Vagina (tissue), 2 donors: ENCODE results near the gene S1PR2.

ENCODE experiments used
- CTCF ChIP-seq, 3 experiments: fragments of 450-650 bp in 2 of 3; fragments of 200-600 bp in 1 of 3; sonication (generic) in 1 of 3; IDR thresholded peaks; one replicate each; pipeline ENCODE4 v1.5.1; 2017 to 2019; ENCODE audit warnings: antibody characterized with exemption in 3 of 3, mild to moderate bottlenecking in 2 of 3, moderate library complexity in 2 of 3
- POLR2A ChIP-seq, 2 donors: fragments of 450-650 bp; IDR thresholded peaks; one replicate each; pipeline ENCODE4 v1.6.1; 2017; ENCODE audit warnings: antibody characterized with exemption in 2 of 2, mild to moderate bottlenecking in 2 of 2, moderate library complexity in 2 of 2
- POLR2AphosphoS5 ChIP-seq, 2 donors: sonication (generic); formaldehyde crosslinking; IDR thresholded peaks; one replicate each; pipeline ENCODE4 v1.9.0; 2017; ENCODE audit warnings: antibody characterized with exemption in 2 of 2, mild to moderate bottlenecking in 2 of 2, low read depth in 1 of 2; ENCODE audit not compliant: insufficient read depth in 1 of 2

GRCh38 chr19:10259162-10259905 is 28.2 kb upstream of the S1PR2 start:
- TF ChIP-seq CTCF (IDR thresholded peaks at IDR 0.05), result peak; percentile 43 to 55 (median 53)
- no peak for TF ChIP-seq POLR2A (IDR thresholded peaks at IDR 0.05)
- TF ChIP-seq POLR2AphosphoS5 (IDR thresholded peaks at IDR 0.05; ENCODE audit: insufficient read depth in 1 of 2, low read depth in 1 of 2), result no peak
